WTC11 (cell line): ENCODE data around the gene CPE. TPM values are rescaled to one million over a fixed set of nuclear protein-coding genes. Genes with fewer than 3 reads are reported as not detected.
A peak's percentile ranks its signal among the peaks of the same experiment; 100 is the strongest.

Source experiments
- ATAC-seq: fragments of 200-7000 bp; cut with Tn5 transposase; 2 replicates; pipeline ENCODE4 v1.10.0; 2021; ENCODE audit warnings: mild to moderate bottlenecking, moderate library complexity
- CTCF ChIA-PET: fragments of 300-600 bp; sonication (Branson Sonifier 250); formaldehyde crosslinking; loops from one replicate; lab custom pipeline; 2021; ENCODE audit warnings: antibody characterized with exemption; lab: Charles Lee
- POLR2A ChIA-PET: fragments of 350-600 bp; sonication (Branson Sonifier 250); formaldehyde crosslinking; loops from one replicate; lab custom pipeline; 2021; ENCODE audit warnings: antibody characterized with exemption; lab: Charles Lee
- DNase-seq: peaks from one replicate; pipeline ENCODE4 v3.0.0; 2021; ENCODE audit warnings: low spot score
- H3K27ac Mint-ChIP-seq: 2 replicates; pipeline ENCODE4 v1.8.0; 2021; ENCODE audit warnings: mixed read lengths
- H3K27me3 Mint-ChIP-seq: 2 replicates; pipeline ENCODE4 v1.8.0; 2021; ENCODE audit warnings: low read depth, mild to moderate bottlenecking, moderate library complexity, mixed read lengths
- H3K36me3 Mint-ChIP-seq: 2 replicates; pipeline ENCODE4 v1.8.0; 2021; ENCODE audit warnings: mixed read lengths
- H3K4me1 Mint-ChIP-seq: 2 replicates; pipeline ENCODE4 v1.8.0; 2022; ENCODE audit warnings: mixed read lengths
- H3K4me3 Mint-ChIP-seq: 2 replicates; pipeline ENCODE4 v1.8.0; 2021; ENCODE audit warnings: mild to moderate bottlenecking, moderate library complexity, mixed read lengths
- H3K9me3 Mint-ChIP-seq: 2 replicates; pipeline ENCODE4 v1.8.0; 2021; ENCODE audit warnings: mixed read lengths
- ARID4B ChIP-seq: sonication (generic); formaldehyde crosslinking; IDR thresholded peaks from 2 replicates; pipeline ENCODE4 v1.8.0; 2023; ENCODE audit warnings: missing genetic modification reagents, mild to moderate bottlenecking, borderline replicate concordance
- ATF1 ChIP-seq: sonication (generic); formaldehyde crosslinking; IDR thresholded peaks from 2 replicates; pipeline ENCODE4 v1.8.1; 2023; ENCODE audit warnings: mild to moderate bottlenecking, moderate library complexity, missing genetic modification reagents
- ATF3 ChIP-seq: sonication (generic); formaldehyde crosslinking; conservative IDR thresholded peaks from 2 replicates; pipeline ENCODE4 v1.8.1; 2022; ENCODE audit warnings: mild to moderate bottlenecking, missing genetic modification reagents
- ATF6 ChIP-seq: sonication (generic); formaldehyde crosslinking; IDR thresholded peaks from 2 replicates; pipeline ENCODE4 v1.8.1; 2023; ENCODE audit warnings: mild to moderate bottlenecking, missing genetic modification reagents
- CREM ChIP-seq: sonication (generic); formaldehyde crosslinking; IDR thresholded peaks from 2 replicates; pipeline ENCODE4 v1.8.1; 2022; ENCODE audit warnings: mild to moderate bottlenecking, missing genetic modification reagents, moderate library complexity
- FOXJ3 ChIP-seq: sonication (generic); formaldehyde crosslinking; IDR thresholded peaks from 2 replicates; pipeline ENCODE4 v1.9.0; 2021; ENCODE audit warnings: missing genetic modification reagents, mild to moderate bottlenecking, borderline replicate concordance
- HMGA2 ChIP-seq: fragments of 250-450 bp; sonication (Bioruptor Pico); IDR thresholded peaks from 2 replicates; pipeline ENCODE4 v1.4.0; 2021; ENCODE audit warnings: mild to moderate bottlenecking, moderate library complexity
- IRF1 ChIP-seq: sonication (generic); formaldehyde crosslinking; IDR thresholded peaks from 2 replicates; pipeline ENCODE4 v1.8.0; 2023; ENCODE audit warnings: missing genetic modification reagents
- JAZF1 ChIP-seq: fragments of 250-450 bp; sonication (Bioruptor Pico); IDR thresholded peaks from 2 replicates; pipeline ENCODE4 v1.9.0; 2021; ENCODE audit warnings: moderate library complexity, mild to moderate bottlenecking, inconsistent platforms
- MLX ChIP-seq: sonication (generic); formaldehyde crosslinking; IDR thresholded peaks from 2 replicates; pipeline ENCODE4 v1.8.1; 2023; ENCODE audit warnings: mild to moderate bottlenecking, missing genetic modification reagents, moderate library complexity
- NFE2L1 ChIP-seq: sonication (generic); formaldehyde crosslinking; IDR thresholded peaks from 2 replicates; pipeline ENCODE4 v1.8.1; 2023; ENCODE audit warnings: missing genetic modification reagents
- NR2C2 ChIP-seq: sonication (generic); formaldehyde crosslinking; IDR thresholded peaks from 2 replicates; pipeline ENCODE4 v1.8.0; 2022; ENCODE audit warnings: mild to moderate bottlenecking, missing genetic modification reagents
- TCF7 ChIP-seq: sonication (generic); formaldehyde crosslinking; IDR thresholded peaks from 2 replicates; pipeline ENCODE4 v1.8.0; 2022; ENCODE audit warnings: mild to moderate bottlenecking, low read depth, missing genetic modification reagents, moderate library complexity
- TEAD4 ChIP-seq: sonication (generic); formaldehyde crosslinking; IDR thresholded peaks from 2 replicates; pipeline ENCODE4 v1.8.0; 2022; ENCODE audit warnings: mild to moderate bottlenecking, missing genetic modification reagents
- USF2 ChIP-seq: sonication (generic); formaldehyde crosslinking; IDR thresholded peaks from 2 replicates; pipeline ENCODE4 v1.8.1; 2023; ENCODE audit warnings: mild to moderate bottlenecking, missing genetic modification reagents, moderate library complexity
- ZNF232 ChIP-seq: sonication (generic); formaldehyde crosslinking; IDR thresholded peaks from 2 replicates; pipeline ENCODE4 v1.8.0; 2022; ENCODE audit warnings: mild to moderate bottlenecking, missing genetic modification reagents
- ZNF263 ChIP-seq: sonication (generic); formaldehyde crosslinking; IDR thresholded peaks from 2 replicates; pipeline ENCODE4 v1.8.1; 2022; ENCODE audit warnings: low read depth, mild to moderate bottlenecking, moderate library complexity, missing genetic modification reagents
- ZNF425 ChIP-seq: fragments of 250-450 bp; sonication (Bioruptor Pico); conservative IDR thresholded peaks from 2 replicates; pipeline ENCODE4 v1.9.0; 2021; ENCODE audit warnings: mild to moderate bottlenecking
- total RNA-seq: library from RNA; stranded (reverse); gene quantifications from 3 replicates; pipeline ENCODE4 v1.2.3, GENCODE V29; 2021

CPE gene
- total RNA-seq, 1 experiment from 2014 or later, result 9.2 TPM

- H3K4me3 Mint-ChIP-seq, result no peak overlapping the region
- ATAC-seq, result peak; percentile 87
- no peaks in the 10 kb centered on the region for H3K27me3 Mint-ChIP-seq
- ChIA-PET POLR2A (no interaction called here), CTCF (interaction anchor here (1.0 kb wide), 1 partner anchor 19 kb away, joined by 3 read pairs; no protein-coding TSS in a partner anchor)
- no peak for DNase-seq
- TF ChIP-seq IRF1 (CRISPR knock-in tag), result no peak
- no peak for TF ChIP-seq JAZF1 (CRISPR knock-in tag)
- no peak for TF ChIP-seq ZNF425 (CRISPR knock-in tag)
- no peak for TF ChIP-seq MLX (CRISPR knock-in tag)
- no peak for TF ChIP-seq FOXJ3 (CRISPR knock-in tag)
- no peak for TF ChIP-seq ATF6 (CRISPR knock-in tag)
- no peak for TF ChIP-seq NFE2L1 (CRISPR knock-in tag)
- TF ChIP-seq HMGA2 (CRISPR knock-in tag), result no peak
- no peak for TF ChIP-seq TEAD4
- TF ChIP-seq ATF1 (CRISPR knock-in tag), result no peak
- no peak for TF ChIP-seq ZNF263 (CRISPR knock-in tag)
- TF ChIP-seq TCF7 (CRISPR knock-in tag), result no peak
- no peak for TF ChIP-seq ATF3 (CRISPR knock-in tag)
- TF ChIP-seq CREM, result no peak
- TF ChIP-seq ZNF232, result no peak
- TF ChIP-seq NR2C2, result no peak
- no peak for TF ChIP-seq USF2 (CRISPR knock-in tag)
- TF ChIP-seq ARID4B (CRISPR knock-in tag), result no peak
- peaks cover 11% of the 10 kb centered on the region for H3K4me1 Mint-ChIP-seq
- no peak overlapping the region for H3K27ac Mint-ChIP-seq
- peaks cover 21% of the 10 kb centered on the region for H3K9me3 Mint-ChIP-seq
- H3K36me3 Mint-ChIP-seq, result no peaks in the 10 kb centered on the region
Measured at GRCh38 chr4:165403637-165404036, 24.8 kb downstream of the CPE start.
